Fibroblast of the aortic adventitia (primary cell): ENCODE results near the gene CNIH3. TPM values are rescaled to one million over a fixed set of nuclear protein-coding genes. Genes with fewer than 3 reads are reported as not detected.
A peak's percentile ranks its signal among the peaks of the same experiment; 100 is the strongest.

Source experiments
- DNase-seq: peaks from one replicate; pipeline ENCODE4 v3.0.0-alpha.2; 2010; ENCODE audit warnings: low read depth
- H3K4me3 ChIP-seq: 2 replicates; pipeline ENCODE4 v1.5.1; 2011; ENCODE audit warnings: low read depth, mild to moderate bottlenecking, control low read depth, low read length, moderate library complexity
- total RNA-seq: library from RNA; depleted of rRNA; stranded (reverse); fragments of >200 nt; gene quantifications from 2 replicates; pipeline ENCODE4 v1.2.3, GENCODE V29; 2012; ENCODE audit warnings: low replicate concordance
- TF ChIP-seq, protein P1 (sequence below): IDR thresholded peaks from 2 replicates; pipeline ENCODE4 v1.5.1; 2011; ENCODE audit warnings: mild to moderate bottlenecking, low read length, control low read depth, inconsistent platforms; ENCODE audit not compliant: insufficient read depth

CNIH3 gene
- total RNA-seq, 1 donor: 31.5 TPM

DNA sequence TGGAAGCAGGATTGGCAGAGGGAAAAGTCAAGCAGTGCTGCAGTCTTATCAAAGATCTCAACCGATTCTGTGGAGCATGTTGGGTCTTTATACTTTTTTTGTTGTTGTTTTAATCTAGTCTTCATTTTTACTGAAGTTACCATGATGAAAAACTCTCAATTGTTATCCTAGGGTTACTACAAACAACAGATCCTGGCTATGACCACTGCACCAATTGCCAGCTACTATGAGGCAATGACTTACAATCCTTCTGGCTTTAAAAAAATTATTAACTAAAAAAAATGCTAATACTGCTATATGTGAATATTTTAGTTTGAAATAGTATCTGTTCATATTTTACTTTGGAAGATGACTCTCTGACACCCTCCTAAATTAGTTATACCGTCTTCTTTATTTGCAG lies 145.9 kb downstream of the CNIH3 start:
- DNase-seq: peak; percentile 62
- H3K4me3 ChIP-seq: no peak overlapping the region
- TF ChIP-seq, protein P1, sequence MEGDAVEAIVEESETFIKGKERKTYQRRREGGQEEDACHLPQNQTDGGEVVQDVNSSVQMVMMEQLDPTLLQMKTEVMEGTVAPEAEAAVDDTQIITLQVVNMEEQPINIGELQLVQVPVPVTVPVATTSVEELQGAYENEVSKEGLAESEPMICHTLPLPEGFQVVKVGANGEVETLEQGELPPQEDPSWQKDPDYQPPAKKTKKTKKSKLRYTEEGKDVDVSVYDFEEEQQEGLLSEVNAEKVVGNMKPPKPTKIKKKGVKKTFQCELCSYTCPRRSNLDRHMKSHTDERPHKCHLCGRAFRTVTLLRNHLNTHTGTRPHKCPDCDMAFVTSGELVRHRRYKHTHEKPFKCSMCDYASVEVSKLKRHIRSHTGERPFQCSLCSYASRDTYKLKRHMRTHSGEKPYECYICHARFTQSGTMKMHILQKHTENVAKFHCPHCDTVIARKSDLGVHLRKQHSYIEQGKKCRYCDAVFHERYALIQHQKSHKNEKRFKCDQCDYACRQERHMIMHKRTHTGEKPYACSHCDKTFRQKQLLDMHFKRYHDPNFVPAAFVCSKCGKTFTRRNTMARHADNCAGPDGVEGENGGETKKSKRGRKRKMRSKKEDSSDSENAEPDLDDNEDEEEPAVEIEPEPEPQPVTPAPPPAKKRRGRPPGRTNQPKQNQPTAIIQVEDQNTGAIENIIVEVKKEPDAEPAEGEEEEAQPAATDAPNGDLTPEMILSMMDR: no peak

DNA sequence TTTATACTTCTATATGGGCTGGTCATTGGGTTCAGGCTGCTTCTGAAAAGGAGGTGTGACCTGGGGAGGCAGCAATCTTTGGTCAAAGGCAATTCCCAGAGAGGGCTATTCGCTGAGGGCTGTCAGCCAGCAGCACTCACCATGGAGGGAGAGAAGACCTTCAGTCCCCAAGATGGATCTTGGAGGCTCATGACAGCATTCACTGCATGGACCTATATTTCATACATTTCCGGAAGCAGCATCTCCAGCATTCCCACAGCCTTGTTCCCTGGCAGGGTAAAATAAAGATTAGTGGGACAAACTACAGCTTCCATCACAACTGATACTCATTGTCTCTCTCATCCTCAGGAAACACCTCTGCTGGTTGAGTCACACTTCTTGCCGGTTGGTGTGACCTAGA lies 146.6 kb downstream of the CNIH3 start:
- DNase-seq: no peak
- TF ChIP-seq, protein P1: no peak

DNA sequence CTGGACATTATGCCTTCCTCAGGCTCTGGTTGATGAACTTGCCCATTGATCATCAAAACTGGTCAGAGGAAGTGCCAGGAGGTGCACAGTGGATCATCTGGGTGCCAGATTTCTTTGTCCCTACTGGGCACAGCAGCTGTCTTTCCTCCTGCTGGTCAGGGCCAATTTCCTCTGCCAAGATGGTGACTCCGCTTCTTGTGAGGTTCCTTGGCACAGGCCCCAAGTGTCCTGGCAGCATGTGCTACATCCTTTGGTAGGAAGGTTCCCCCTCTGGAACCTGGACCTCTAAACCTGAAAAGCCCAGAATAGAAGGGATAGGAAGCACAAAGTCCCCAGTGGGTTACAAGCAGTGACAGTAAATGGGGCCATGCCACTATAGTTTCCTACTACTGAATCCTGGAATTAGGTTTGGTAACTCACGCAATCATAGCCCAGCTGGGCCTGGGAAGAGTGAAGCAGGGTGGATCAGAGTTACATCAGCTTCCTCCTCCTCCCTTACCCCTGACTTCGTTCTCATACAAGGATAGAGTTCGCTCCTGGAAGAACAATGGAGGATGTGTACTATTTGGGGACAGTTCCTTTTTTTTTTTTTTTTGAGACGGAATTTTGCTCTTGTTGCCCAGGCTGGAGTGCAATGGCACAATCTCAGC lies 147.1 kb downstream of the CNIH3 start:
- no peak for DNase-seq
- TF ChIP-seq, protein P1: no peak
- H3K4me3 ChIP-seq: no peak overlapping the region

More for the DNA sequence above, 146.6 kb downstream of the CNIH3 start:
- H3K4me3 ChIP-seq: no peak overlapping the region

DNA sequence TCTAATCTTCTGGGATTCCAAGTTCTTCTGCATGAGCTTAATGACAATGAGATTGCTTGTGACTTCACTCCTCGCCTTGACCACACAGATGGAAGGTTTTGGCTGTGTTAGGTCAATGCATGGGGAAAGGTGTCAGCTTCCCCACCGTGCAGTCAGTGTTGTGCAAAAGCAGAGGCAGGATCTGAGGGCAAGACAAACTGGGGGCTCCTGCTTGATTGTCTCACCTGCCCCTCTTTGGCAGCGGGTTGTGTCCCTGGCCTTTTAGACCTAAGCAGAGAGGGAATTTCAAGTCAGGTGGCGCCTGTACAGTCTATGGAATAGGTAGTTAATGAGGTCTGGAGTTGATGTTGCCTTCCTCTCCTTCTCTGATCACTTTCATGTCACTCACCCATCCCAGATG lies 150.1 kb downstream of the CNIH3 start:
- no peak for DNase-seq
- H3K4me3 ChIP-seq: no peak overlapping the region
- TF ChIP-seq, protein P1: no peak

DNA sequence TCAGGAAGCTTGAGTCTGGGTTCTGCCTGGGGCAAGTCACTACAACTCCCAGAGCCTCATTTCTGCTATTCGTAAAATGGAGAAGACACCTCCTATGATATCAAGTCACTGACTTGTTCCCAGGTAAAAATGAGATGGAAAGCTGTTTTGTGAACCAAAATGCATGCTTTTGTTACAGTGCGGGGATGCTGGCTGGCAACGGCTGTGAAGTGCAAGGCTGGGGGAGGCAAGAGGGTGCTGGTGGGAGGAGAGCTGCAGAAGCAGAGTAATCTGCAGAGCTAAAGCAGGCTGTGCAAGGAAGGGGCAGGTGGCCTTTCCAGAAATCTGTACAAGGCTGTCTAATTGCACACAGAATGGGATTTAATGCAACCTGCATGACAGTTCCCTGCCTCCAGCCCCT lies 150.9 kb downstream of the CNIH3 start:
- H3K4me3 ChIP-seq: no peak overlapping the region
- TF ChIP-seq, protein P1: no peak
- no peak for DNase-seq

DNA sequence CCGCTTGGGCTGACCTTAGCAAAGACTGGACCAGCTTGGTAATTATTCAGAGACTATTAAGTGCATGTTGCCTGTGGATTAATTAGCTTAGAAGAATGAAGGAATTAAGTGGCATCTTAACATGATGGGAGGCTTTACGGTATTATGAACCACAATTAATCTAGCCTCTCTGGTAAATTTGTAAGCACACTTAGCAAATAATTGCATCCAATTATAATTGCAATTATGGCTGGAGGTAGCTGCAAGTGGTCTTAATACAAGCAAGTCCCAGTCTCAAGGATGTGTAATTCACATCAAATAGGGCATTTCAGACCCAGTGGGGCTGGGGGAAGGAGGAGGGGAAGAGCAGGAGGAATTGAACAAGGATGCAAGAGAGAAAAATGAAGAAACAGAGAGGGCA lies 151.6 kb downstream of the CNIH3 start:
- TF ChIP-seq, protein P1: no peak
- no peak for DNase-seq
- no peak overlapping the region for H3K4me3 ChIP-seq

DNA sequence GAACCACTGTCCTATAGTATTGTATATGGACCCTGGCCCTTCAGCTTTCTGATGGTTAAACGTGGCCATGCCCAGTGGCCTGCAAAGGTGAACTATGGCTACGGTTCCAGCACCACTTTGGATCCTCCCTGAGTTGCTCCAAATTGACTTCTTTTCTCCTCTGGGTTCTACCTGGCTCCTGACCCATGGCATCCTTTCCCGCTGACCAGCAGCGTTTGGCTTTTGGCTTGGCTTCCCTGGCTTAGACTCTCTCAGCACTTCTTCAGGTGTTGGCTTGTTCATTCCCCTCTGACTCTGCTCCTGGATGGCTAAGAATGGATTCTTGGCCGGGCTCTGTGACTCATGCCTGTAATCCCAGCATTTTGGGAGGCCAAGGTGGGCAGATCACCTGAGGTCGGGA lies 152.9 kb downstream of the CNIH3 start:
- no peak overlapping the region for H3K4me3 ChIP-seq
- no peak for DNase-seq
- TF ChIP-seq, protein P1: no peak
